Measurements from ENCODE around the gene TBC1D12.

Gene TBC1D12

DNA sequence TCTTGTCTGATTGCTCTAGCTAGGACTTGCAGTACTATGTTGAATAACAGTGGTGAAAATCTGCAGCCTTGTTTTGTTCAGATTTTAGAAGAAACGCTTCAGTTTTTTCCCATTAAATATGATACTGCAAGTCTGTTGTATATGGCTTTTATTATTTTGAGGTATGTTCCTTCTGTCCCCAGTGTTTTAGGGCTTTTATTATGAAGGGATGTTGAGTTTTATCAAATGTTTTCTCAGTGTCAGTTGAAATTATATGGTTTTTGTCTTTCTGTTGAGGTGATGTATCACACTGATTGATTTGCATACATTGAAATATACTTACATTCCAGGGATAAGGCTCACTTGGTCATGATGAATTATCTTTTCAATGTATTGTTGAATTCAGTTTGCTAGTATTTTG lies 82.8 kb downstream of the TBC1D12 start:
- no peak overlapping the region for H3K9ac ChIP-seq (ENCODE audit: low read length)
- no peaks in the 10 kb centered on the region for H4K20me1 ChIP-seq (ENCODE audit: insufficient read depth, low read length)
- no peaks in the 10 kb centered on the region for H3K36me3 ChIP-seq (replicated peaks; ENCODE audit: insufficient read depth, low read length)
- H3K27ac ChIP-seq (ENCODE audit: low read length), result no peak overlapping the region
- H3K9me2 ChIP-seq (replicated peaks; ENCODE audit: insufficient read depth, low read length), result no peaks in the 10 kb centered on the region
- no peak overlapping the region for H3K4me2 ChIP-seq (ENCODE audit: low read depth, low read length)
- H3K4me3 ChIP-seq (ENCODE audit: low read length), result no peak overlapping the region
- no peaks in the 10 kb centered on the region for H3K4me1 ChIP-seq (ENCODE audit: low read length)
- H3F3A ChIP-seq (ENCODE audit: insufficient read depth, low read length), result no peaks in the 10 kb centered on the region
- H3K27me3 ChIP-seq (replicated peaks; ENCODE audit: insufficient read depth, low read length), result no peaks in the 10 kb centered on the region
- peaks cover 20% of the 10 kb centered on the region for H3K79me2 ChIP-seq (ENCODE audit: low read length)
- DNase-seq, result no peak
- TF ChIP-seq, protein P1, sequence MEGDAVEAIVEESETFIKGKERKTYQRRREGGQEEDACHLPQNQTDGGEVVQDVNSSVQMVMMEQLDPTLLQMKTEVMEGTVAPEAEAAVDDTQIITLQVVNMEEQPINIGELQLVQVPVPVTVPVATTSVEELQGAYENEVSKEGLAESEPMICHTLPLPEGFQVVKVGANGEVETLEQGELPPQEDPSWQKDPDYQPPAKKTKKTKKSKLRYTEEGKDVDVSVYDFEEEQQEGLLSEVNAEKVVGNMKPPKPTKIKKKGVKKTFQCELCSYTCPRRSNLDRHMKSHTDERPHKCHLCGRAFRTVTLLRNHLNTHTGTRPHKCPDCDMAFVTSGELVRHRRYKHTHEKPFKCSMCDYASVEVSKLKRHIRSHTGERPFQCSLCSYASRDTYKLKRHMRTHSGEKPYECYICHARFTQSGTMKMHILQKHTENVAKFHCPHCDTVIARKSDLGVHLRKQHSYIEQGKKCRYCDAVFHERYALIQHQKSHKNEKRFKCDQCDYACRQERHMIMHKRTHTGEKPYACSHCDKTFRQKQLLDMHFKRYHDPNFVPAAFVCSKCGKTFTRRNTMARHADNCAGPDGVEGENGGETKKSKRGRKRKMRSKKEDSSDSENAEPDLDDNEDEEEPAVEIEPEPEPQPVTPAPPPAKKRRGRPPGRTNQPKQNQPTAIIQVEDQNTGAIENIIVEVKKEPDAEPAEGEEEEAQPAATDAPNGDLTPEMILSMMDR (IDR thresholded peaks at IDR 0.05; ENCODE audit: low read length), result no peak
- TF ChIP-seq EZH2phosphoT487 (IDR thresholded peaks at IDR 0.05; ENCODE audit: low read length) (no peak), EZH2 (optimal IDR thresholded peaks at IDR 0.05; ENCODE audit: low read depth, low read length) (no peak)
- no peak overlapping the region for H2AFZ ChIP-seq (ENCODE audit: low read length)
- no peaks in the 10 kb centered on the region for H3K9me3 ChIP-seq (replicated peaks; ENCODE audit: insufficient read depth, low read length)

DNA sequence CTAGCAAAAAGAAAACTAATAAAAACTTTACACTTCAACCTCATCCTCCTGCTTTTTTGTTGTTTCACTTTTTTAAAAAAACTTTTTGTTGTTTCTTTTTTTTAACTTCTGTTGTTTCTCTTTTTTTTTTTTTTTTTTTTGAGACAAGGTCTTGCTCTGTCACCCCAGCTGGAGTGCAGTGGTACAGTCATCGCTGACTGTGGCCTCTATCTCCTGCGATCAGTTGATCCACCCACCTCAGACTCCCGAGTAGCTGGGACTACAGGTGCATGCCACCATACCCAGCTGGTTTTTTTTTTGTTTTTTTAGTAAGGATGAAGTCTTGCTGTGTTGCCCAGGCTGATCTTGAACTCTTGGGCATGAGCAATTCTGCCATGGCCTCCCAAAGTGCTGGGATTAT lies 85.2 kb downstream of the TBC1D12 start:
- Histone ChIP-seq H3F3A (ENCODE audit: insufficient read depth, low read length) (0 out of 2 replicates have a peak, but pooled peaks cover 3% of the 10 kb centered on the region), H3K36me3 (replicated peaks; ENCODE audit: insufficient read depth, low read length) (no peaks in the 10 kb centered on the region), H3K9ac (ENCODE audit: low read length) (no peak overlapping the region), H3K79me2 (ENCODE audit: low read length) (peaks cover 20% of the 10 kb centered on the region), H3K9me3 (replicated peaks; ENCODE audit: insufficient read depth, low read length) (no peaks in the 10 kb centered on the region), H4K20me1 (ENCODE audit: insufficient read depth, low read length) (no peaks in the 10 kb centered on the region), H3K4me2 (ENCODE audit: low read depth, low read length) (no peak overlapping the region), H2AFZ (ENCODE audit: low read length) (no peak overlapping the region), H3K4me3 (ENCODE audit: low read length) (no peak overlapping the region), H3K27me3 (replicated peaks; ENCODE audit: insufficient read depth, low read length) (no peaks in the 10 kb centered on the region), H3K4me1 (ENCODE audit: low read length) (no peaks in the 10 kb centered on the region), H3K9me2 (replicated peaks; ENCODE audit: insufficient read depth, low read length) (no peaks in the 10 kb centered on the region), H3K27ac (ENCODE audit: low read length) (no peak overlapping the region)
- TF ChIP-seq EZH2 (optimal IDR thresholded peaks at IDR 0.05; ENCODE audit: low read depth, low read length) (no peak), EZH2phosphoT487 (IDR thresholded peaks at IDR 0.05; ENCODE audit: low read length) (no peak)
- TF ChIP-seq, protein P1 (IDR thresholded peaks at IDR 0.05; ENCODE audit: low read length), result no peak
- DNase-seq, result no peak

DNA sequence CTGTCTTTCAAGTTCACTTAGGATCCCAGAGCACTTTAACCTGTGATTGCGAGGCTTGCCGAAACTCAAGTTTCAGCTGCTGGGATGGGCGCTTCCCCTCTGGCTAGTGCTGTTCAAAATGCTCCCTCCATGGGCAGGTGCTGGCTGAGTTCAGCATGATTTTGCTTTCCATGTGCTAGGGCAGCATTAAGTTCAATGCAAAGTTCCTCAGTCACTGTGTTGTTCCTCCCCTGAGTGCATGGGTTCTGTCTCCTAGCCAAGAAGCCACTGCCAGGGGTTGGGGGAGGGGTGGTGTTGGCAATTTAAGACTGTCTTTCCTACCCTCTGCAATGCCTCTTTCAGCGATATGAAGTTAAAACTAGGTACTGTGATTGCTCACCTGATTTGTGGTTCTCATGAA lies 86.8 kb downstream of the TBC1D12 start:
- Histone ChIP-seq H3K36me3 (replicated peaks; ENCODE audit: insufficient read depth, low read length) (no peaks in the 10 kb centered on the region), H3K4me3 (ENCODE audit: low read length) (no peak overlapping the region), H3K79me2 (ENCODE audit: low read length) (peaks cover 18% of the 10 kb centered on the region), H4K20me1 (ENCODE audit: insufficient read depth, low read length) (no peaks in the 10 kb centered on the region), H3K4me1 (ENCODE audit: low read length) (no peaks in the 10 kb centered on the region), H3K9me2 (replicated peaks; ENCODE audit: insufficient read depth, low read length) (no peaks in the 10 kb centered on the region), H3K9me3 (replicated peaks; ENCODE audit: insufficient read depth, low read length) (no peaks in the 10 kb centered on the region), H3K9ac (ENCODE audit: low read length) (no peak overlapping the region), H3F3A (ENCODE audit: insufficient read depth, low read length) (0 out of 2 replicates have a peak, but pooled peaks cover 3% of the 10 kb centered on the region), H2AFZ (ENCODE audit: low read length) (no peak overlapping the region), H3K27me3 (replicated peaks; ENCODE audit: insufficient read depth, low read length) (no peaks in the 10 kb centered on the region), H3K27ac (ENCODE audit: low read length) (no peak overlapping the region), H3K4me2 (ENCODE audit: low read depth, low read length) (no peak overlapping the region)
- DNase-seq, result no peak
- TF ChIP-seq EZH2phosphoT487 (IDR thresholded peaks at IDR 0.05; ENCODE audit: low read length) (no peak), EZH2 (optimal IDR thresholded peaks at IDR 0.05; ENCODE audit: low read depth, low read length) (no peak)
- TF ChIP-seq, protein P1 (IDR thresholded peaks at IDR 0.05; ENCODE audit: low read length), result no peak

All from MM.1S (cell line).